ENCODE results near the gene TFRC. TPM values are rescaled to one million over a fixed set of nuclear protein-coding genes. Genes with fewer than 3 reads are reported as not detected.

The TFRC gene
- total and polyA plus RNA-seq, 4 donors: 19.1 to 1,250 (median 73.3) TPM

DNA sequence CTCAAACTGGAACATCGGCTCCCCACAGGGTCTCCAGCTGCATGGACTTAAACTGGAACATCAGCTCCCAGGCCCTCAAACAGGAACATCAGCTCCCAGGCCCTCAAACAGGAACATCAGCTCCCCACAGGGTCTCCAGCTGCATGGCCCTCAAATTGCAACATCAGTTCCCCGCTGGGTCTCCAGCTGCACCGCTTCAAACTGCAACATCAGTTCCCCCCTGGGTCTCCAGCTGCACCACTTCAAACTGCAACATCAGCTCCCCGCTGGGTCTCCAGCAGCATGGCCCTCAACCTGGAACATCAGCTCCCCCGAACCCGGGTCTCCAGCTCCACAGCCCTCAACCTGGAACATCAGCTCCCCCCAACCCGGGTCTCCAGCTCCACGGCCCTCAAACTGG is 82.0 kb downstream of the TFRC start:
- WGBS: 85% methylated on average over 8 of the region's 8 CpGs
- Histone ChIP-seq H3K9me3 (ENCODE audit: control insufficient read depth in 4 of 4, low read length in 3 of 4) (no peaks in the 10 kb centered on the region), H3K27ac (ENCODE audit: low read depth in 1 of 2, low read length in 2 of 2) (no peak overlapping the region), H3K9ac (ENCODE audit: low read depth in 1 of 2, low read length in 2 of 2) (no peak overlapping the region), H3K4me1 (ENCODE audit: control insufficient read depth in 4 of 4, insufficient read depth in 4 of 4, low read length in 3 of 4) (no peaks in the 10 kb centered on the region), H3K27me3 (ENCODE audit: control insufficient read depth in 4 of 4, insufficient read depth in 4 of 4, low read length in 3 of 4) (no peaks in the 10 kb centered on the region), H3K36me3 (ENCODE audit: control insufficient read depth in 4 of 4, insufficient read depth in 3 of 4, low read depth in 1 of 4, low read length in 3 of 4) (no peaks in the 10 kb centered on the region), H3K4me3 (ENCODE audit: low read depth in 1 of 3, low read length in 3 of 3) (no peak overlapping the region)
- TF ChIP-seq EGR1 (IDR thresholded peaks at IDR 0.05; ENCODE audit: low read depth in 2 of 2): no peak
- no peak for TF ChIP-seq GABPA (IDR thresholded peaks at IDR 0.05 in 1 of 2, conservative IDR thresholded peaks at IDR 0.05 in 1 of 2)
- no peak for TF ChIP-seq RAD21 (IDR thresholded peaks at IDR 0.05)
- TF ChIP-seq FOXA2 (IDR thresholded peaks at IDR 0.05): no peak
- TF ChIP-seq, protein P1, sequence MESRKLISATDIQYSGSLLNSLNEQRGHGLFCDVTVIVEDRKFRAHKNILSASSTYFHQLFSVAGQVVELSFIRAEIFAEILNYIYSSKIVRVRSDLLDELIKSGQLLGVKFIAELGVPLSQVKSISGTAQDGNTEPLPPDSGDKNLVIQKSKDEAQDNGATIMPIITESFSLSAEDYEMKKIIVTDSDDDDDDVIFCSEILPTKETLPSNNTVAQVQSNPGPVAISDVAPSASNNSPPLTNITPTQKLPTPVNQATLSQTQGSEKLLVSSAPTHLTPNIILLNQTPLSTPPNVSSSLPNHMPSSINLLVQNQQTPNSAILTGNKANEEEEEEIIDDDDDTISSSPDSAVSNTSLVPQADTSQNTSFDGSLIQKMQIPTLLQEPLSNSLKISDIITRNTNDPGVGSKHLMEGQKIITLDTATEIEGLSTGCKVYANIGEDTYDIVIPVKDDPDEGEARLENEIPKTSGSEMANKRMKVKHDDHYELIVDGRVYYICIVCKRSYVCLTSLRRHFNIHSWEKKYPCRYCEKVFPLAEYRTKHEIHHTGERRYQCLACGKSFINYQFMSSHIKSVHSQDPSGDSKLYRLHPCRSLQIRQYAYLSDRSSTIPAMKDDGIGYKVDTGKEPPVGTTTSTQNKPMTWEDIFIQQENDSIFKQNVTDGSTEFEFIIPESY (IDR thresholded peaks at IDR 0.05): no peak
- no peak for TF ChIP-seq REST (IDR thresholded peaks at IDR 0.05)
- TF ChIP-seq HNF4G (IDR thresholded peaks at IDR 0.05): no peak
- TF ChIP-seq, protein P2, sequence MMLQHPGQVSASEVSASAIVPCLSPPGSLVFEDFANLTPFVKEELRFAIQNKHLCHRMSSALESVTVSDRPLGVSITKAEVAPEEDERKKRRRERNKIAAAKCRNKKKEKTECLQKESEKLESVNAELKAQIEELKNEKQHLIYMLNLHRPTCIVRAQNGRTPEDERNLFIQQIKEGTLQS (IDR thresholded peaks at IDR 0.05): no peak
- TF ChIP-seq, protein P3, sequence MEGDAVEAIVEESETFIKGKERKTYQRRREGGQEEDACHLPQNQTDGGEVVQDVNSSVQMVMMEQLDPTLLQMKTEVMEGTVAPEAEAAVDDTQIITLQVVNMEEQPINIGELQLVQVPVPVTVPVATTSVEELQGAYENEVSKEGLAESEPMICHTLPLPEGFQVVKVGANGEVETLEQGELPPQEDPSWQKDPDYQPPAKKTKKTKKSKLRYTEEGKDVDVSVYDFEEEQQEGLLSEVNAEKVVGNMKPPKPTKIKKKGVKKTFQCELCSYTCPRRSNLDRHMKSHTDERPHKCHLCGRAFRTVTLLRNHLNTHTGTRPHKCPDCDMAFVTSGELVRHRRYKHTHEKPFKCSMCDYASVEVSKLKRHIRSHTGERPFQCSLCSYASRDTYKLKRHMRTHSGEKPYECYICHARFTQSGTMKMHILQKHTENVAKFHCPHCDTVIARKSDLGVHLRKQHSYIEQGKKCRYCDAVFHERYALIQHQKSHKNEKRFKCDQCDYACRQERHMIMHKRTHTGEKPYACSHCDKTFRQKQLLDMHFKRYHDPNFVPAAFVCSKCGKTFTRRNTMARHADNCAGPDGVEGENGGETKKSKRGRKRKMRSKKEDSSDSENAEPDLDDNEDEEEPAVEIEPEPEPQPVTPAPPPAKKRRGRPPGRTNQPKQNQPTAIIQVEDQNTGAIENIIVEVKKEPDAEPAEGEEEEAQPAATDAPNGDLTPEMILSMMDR (IDR thresholded peaks at IDR 0.05; ENCODE audit: low read depth, low read length, missing input control): no peak
- TF ChIP-seq, protein P4, sequence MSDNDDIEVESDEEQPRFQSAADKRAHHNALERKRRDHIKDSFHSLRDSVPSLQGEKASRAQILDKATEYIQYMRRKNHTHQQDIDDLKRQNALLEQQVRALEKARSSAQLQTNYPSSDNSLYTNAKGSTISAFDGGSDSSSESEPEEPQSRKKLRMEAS (IDR thresholded peaks at IDR 0.05): no peak
- TF ChIP-seq NR2F2 (IDR thresholded peaks at IDR 0.05): no peak
- TF ChIP-seq JUND (IDR thresholded peaks at IDR 0.05): no peak
- TF ChIP-seq FOXA1 (IDR thresholded peaks at IDR 0.05): no peak
- no peak for TF ChIP-seq SP1 (IDR thresholded peaks at IDR 0.05)
- TF ChIP-seq YY1 (IDR thresholded peaks at IDR 0.05): no peak
- no peak for TF ChIP-seq TAF1 (conservative IDR thresholded peaks at IDR 0.05)
- no peak for TF ChIP-seq HNF4A (conservative IDR thresholded peaks at IDR 0.05)
- no peak for TF ChIP-seq RXRA (IDR thresholded peaks at IDR 0.05)
- no peak for DNase-seq (ENCODE audit: low spot score)

Small RNA genes lying within 50 kb of the gene (small RNA-seq; reads per million reads assigned to genes)
- gene RNU7-18P: not detected

Other genes with a start within 250 kb of the TFRC start
- 1 to 10 TPM; 8.3 to 9.4 TPM for gene TNK2, start 173.5 kb downstream of the TFRC start, total RNA-seq
- gene TNK2, start 173.5 kb downstream of the TFRC start, polyA plus RNA-seq: 10 to 100 TPM in 1 of 2 donors, 1 to 10 TPM in 1; 4.0 to 12.2 TPM
- gene ZDHHC19, start 129.3 kb upstream of the TFRC start, total RNA-seq: under 1 TPM; 0.42 to 0.59 TPM
- 1 to 10 TPM; 1.0 to 1.5 TPM for gene ZDHHC19, start 129.3 kb upstream of the TFRC start, polyA plus RNA-seq
- 10 to 100 TPM; 19.9 to 52.5 TPM for gene SLC51A, start 134.4 kb upstream of the TFRC start, total RNA-seq
- 10 to 100 TPM; 41.3 to 50.8 TPM for gene SLC51A, start 134.4 kb upstream of the TFRC start, polyA plus RNA-seq
- 10 to 100 TPM; 29.6 to 56.8 TPM for gene PCYT1A, start 205.6 kb upstream of the TFRC start, total RNA-seq
- gene PCYT1A, start 205.6 kb upstream of the TFRC start, polyA plus RNA-seq: 10 to 100 TPM; 12.5 to 18.9 TPM
- gene DYNLT2B, start 236.2 kb upstream of the TFRC start, total RNA-seq: 1 to 10 TPM; 1.1 to 3.5 TPM
- 1 to 10 TPM; 2.4 to 3.7 TPM for gene DYNLT2B, start 236.2 kb upstream of the TFRC start, polyA plus RNA-seq

Data from liver (tissue), 10 donors.